CD4-positive, alpha-beta T cell treated with Interleukin-17A for 1 hour (primary cell): Measurements from ENCODE around the gene DDX5.
"Not testable (repeated sequence)": the region's sequence is repeated elsewhere in the genome, so short reads cannot be mapped to it uniquely, and the experiment has no call there.

Experiments
- DNase-seq: peaks from one replicate; pipeline ENCODE4 v3.0.0-alpha.2; 2020

DDX5 gene

DNA sequence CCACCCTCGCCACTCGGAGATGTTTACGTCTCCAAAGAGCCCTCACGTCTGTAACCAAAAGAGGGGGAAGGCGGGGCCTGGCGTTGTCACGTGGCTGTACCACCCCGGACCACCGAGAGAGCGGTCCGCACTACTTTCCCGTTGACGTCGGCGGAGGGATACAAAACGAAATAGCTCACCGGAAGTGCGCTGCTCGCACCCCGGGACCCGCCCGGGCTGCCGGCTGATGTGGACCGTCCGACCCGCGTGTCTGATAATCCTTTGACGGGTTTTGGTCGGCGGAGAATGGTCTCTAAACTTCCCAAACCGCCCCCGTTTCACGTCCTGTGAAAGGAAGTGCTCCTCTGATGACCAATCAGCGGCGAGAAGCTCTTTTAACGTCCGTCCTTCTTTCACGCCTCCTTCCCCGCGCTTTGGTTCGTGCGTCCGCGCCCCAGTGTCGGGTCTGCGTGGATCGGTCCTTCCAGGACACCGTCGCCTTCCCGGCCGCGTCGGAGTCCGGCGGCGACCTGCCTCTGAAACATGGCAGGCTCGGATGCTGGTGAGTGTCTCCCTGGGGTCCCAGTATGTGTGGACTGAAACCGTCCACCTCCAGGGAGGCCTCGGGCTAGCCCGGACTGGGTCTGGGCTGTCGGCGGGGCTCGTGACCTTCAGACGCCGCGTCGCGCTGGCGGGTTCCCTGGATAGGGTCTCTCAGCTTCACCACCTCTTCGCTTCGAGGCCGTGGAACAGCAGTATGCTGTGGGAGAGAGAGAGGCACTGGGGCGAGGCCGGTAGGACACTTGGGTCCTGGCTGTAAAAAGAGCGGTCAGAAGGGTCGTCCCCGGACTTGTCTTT, 705 bp upstream of the DDX5 start, which contains the start of gene CEP95:
CEP95 (plus strand) TSS at position 402 of the 837 bp plus-strand sequence; CDS start at position 523, 121 bp downstream.
- no peak for DNase-seq

DNA sequence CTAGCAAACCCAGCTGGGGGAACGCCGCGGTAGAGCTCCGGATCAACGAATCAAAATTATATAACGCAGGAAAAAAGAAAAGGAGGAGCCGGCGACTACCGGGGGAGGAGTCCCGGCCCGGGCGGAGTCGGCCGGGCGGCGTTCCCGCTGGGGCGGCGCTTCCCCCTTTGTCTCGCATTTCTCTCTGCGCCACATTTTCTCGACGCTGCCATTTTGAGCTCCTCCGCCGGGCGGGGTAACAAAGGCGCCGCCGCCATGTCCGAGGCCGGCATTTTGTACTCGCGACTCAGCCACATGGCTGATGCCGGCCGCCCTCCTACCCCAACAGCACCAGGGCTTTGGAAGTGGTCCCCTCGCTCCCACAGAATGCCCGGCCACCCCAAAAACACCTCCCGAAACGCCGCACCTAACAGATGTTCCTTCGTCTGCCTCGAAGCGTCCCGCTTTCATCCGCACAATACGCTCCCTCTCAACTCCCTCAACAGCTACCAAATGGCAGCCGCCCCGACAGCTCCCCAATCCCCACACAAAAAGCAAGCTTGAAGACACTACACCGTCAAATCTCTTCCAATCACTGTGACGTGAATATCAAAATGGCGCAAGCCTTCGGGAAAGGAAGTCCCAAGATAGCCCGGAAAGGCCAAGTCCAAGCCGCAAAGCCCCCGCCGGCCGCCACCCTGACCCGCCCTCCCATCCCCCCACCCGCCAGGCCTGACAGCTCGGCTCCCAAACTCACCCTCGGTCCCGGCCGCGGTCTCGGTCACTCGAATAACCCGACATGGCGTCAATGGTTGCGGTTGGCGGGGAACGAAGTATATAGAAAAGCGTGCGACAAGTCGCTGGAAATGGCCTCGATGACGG, 519 bp downstream of the DDX5 start:
- peak; percentile 92 for DNase-seq

DNA sequence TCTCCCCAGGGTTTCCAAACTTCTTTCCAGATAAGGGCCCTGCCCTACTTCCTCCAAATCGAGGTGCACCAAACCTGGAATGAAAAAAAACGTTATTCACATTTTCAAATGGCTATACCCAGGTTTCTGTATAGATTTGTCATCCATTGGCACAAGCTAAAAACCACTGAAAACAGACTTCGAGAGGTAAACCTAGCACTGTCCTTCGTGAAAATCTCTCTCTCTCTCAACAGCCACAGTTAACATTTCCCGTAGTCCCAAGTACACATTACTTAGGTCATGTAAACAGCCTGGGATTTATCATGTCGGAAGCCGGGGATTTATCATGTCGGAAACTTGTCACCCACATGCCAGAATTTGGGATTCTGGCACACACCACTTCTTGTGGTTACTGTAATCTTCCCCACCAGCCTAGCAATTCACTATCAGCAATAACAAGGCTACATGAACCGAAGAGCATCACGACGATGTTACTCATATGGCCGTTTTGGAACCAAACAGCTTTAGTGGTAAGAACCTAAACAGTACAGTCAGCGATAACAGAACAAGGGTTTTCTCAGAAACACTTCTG, 1.2 kb downstream of the DDX5 start:
- DNase-seq = no peak

DNA sequence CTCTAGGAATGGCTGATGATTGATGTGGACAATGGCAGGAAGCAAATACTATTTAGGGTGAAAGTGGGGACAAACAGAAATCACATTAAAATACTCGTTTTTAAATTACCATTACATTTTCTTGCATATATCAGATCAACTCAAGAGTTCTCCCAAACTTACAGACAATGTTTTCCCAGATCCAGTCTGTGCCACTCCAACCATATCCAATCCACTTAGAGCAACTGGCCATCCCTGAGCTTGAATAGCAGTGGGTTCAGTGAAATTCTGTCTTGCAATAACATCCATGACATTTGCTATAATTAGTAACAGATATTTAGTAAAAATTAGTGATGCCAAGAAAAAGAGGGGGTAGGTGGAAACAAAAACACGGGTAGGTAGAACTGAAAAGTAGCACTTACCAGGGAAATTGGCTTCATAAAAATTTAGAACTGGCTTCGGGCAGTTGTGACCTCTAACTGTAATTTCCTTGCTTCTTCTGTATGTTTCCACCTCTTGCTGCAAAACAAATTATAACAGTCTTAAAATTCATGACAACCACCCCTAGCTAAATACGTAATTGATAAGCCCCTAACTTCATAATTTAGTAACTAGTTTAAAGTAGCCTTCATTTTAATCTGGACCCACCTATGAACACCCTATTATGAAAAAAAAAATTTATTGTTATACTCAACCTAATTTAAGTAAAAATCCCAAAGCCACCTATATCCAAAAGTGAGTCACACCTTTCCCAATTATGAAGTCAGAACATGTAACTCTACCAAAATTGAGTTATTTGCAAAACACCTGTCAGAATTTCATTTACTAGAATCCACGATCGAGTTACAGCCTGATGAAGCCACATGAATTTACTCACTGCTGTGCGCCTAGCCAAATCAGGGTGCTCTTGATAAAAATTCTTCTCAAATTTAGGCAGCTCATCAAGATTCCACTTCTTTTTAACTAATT, 2.0 kb downstream of the DDX5 start:
- DNase-seq = peak; percentile 14

DNA sequence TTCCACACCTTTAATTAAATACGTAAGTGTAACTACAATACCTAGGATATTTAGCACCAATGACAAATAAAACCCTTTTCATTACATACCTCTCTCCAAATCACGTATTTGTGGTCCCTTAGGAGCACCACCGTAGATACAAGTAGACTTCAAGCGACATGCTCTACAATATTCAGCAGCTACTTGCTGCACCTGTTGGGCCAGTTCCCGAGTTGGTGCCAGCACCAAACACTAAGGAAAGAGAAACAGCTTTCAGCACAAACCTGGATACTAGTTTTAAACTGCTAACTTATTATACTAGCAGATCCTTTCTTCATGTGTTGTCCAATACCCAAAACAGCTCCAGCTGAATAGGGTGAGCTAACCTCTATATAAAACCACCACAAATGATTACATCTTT, 2.7 kb downstream of the DDX5 start:
- peak; percentile 17 for DNase-seq

DNA sequence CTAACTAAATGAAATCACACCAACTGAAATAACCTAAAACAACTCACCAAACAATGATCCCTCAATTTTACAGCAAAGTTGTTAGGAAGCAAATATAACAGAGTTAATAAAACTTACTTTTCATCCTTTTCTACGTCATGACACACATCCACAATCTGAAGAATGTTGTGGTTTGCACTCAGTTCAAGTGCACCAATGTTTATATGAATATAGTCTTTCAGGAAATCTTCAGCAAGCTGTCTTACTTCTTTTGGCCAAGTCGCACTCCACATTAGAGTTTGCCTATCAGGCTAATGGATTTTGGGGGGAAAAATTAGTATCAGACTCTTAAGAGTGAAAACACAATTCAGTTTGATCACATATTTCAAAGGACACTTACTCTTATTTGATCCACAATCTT, 3.3 kb downstream of the DDX5 start:
- DNase-seq = no peak

DNA sequence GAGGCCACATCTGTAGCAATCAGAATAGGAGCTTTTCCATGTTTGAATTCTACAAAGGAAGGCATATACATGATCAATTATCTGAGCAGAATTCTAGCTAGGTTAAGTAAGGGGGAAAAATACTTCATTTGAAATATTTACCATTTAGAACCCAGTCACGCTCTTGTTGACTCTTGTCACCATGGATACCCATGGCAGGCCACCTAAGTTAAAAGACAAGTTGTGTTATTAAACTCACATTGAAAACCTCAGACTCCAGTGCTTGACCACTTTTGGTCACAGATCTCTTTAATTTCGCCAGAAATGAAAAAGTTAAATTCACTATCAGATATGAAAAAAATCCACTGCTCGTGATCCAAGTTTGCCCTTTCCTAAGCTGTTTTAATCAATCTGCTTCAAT, 4.1 kb downstream of the DDX5 start:
- peak; percentile 17 for DNase-seq

DNA sequence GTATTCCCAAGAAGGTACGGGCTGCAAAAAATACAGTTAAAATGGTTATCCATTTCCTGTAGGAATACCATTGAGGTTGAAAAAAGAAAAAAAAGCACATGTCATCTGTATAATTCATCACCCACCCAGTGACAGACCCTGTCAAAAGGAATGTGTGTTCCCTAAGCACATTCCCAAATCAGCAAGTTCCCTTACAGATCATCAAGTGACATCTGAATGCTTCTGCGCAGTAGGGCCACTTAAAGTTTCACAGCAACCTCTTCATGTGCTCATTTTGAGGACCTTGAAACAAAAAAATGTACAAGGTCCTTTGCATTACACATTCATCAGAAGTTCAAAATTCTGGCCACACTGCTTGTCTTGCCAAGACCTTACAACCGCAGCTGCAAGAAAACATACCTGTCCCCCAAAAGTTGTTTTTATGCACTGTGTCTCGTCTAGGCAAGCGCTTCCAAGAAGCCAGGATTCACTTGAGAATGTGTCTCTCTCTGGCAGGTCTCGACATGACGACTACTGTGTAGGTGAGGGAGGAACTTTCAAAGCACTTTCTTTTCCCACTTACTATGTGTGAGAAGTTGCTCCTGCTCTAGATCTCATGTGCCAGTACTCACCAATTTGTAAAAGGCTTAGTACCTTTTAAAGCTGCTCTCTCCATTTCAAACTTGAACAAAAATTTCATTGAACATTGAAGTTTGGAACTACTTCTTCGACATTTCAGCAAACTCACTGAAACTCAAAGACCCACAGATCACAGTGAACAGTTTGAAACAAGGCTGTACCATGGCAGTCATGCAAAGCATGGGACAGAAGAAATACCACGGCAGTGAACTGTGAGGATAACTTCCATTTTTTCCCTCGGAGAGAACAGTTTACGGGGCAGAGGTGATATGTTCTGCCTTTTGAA, 5.0 kb downstream of the DDX5 start:
- peak; percentile 24 for DNase-seq

DNA sequence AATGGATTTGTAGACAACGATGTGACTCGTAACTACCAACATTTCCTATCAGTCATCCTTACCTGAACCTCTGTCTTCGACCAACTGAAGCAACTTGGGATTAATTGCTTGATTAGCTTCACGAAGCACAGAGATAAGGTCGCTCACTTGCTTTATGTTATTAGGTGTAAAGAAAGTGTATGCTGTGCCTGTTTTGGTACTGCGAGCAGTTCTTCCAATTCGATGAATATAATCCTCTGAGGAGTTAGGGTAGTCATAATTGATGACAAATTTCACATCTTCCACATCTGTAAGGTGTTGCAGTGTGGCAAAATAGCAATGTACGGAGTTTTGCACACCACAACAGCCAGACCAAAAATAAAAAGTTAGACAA, 5.6 kb downstream of the DDX5 start:
- peak; percentile 20 for DNase-seq

DNA sequence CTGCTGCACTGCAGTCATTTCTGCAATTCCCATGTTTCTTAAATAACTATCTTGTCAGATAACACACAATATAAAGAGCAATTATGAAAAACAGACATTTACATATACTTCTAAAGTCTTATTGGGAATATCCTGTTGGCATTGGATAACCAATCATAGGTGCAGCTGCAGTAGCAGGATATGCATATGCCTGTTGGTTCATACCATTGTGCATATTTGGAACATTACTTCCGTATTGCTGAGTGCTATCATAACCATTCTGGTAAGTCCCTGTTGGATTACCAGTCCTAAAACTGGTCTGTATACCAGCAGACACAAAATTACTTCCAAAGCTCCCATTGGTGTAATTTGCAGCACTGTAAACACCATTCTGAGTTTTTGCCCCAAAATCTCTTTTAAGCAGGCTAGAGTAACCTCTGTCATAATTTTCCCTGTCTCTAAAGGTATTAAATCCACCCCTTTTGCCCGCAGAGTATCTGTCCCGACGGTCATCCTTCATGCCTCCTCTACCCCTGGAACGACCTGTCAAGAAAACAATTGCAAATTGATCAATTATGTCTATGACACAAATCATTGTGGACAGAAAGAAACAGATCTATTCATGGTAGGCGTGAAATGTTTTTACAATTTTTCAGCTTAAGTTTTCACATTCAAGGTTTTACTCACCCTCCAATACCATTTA, 6.1 kb downstream of the DDX5 start:
- peak; percentile 39 for DNase-seq

DNA sequence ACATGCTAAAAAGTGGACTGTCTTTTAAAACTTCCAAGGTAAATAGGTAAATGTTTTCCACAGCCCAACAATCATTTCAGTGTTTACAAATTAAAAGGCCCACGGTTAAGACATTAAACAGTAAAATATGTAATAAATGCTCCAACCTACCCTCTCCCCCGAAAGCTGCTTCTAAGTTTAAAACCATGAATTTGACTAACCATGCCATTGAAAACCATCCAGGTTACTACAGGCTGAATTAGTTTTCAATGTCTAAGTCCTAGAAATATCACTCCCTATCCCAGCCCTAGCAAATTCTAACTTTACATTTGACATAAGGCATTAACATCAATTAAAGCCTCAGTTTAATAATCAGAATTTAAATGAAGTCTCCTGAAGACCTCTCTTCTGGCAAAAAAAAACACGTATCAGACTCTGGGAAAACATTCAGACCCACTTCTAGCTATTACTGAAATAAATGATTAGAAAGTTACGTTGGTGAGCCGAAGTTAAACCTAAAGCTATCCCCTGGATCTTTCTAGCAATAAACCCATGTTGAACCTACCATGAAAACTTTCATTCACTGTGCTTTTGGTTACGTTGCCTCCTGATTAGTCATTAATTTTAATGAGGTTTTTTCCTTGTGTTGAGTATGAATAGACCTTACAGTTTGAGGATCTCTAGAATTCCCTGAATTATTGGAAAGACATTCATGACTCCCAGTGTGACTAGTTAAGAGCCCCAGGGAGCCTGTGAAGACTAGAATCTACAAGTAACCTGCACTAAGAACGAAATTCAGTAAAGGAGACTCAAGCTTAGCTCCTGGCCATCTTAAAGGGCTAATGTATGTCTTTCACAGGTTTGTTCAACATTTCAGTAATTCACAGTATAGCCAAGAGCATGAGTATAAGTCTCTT, 7.5 kb downstream of the DDX5 start:
- DNase-seq = peak; percentile 37

DNA sequence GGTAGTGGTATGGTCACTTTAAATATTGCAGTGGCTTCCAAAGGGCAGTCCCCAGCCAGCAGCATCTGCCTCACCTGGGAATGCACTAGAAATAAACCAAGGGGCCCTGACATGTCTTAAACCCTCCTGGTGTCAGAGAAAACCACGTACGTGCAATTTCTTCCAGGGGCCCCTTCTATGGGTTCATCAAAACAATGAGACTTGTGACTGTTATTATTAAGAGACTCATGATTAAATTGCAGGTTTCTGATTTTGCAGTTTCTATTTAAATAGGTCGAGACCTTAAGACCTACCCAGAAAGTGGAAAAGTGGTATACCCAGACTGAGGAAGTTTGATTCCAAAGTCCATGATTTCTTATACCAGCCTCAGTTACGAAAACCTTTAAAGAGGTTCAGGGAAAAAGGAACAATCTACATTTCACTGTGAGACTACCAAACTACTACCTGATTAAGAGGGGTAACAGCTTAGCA, 8.5 kb downstream of the DDX5 start:
- no peak for DNase-seq

DNA sequence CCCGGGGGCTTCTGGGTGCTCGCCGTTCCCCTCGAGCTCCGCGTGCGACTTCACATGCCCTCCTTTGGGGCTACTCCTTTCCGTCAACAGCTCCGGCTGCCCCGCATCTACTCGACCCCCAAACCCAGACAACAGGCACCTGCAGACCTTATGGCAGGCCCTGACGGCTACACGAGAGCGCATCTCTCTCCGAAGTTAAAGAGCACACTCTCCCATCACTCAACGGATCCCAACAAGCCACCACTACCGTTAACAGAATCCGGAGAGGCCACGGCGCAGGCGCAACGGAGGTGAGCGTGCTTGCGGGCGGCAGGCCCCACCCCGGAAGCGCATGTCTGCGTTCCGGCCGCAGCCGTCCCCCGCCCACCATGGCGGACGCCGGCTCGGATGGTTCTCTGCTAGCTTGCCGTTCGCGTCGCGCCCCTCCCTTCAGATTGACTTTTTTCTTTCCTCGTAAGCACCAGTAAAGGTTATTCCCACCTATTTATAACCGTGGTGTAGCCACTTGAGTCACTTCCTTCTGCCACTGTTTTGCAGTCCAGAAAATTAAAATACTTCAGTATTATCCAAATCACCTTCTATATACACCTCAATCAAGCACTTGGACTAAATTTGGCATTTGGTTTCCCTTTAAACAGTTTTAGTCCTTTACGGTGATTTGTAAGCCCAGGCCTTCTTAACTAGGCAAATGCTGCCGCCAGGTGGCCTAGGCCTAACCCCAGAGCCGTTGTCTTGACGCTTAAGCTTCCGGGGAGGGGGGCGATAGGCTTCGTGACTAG, 9.1 kb downstream of the DDX5 start, which contains the start of gene POLG2:
POLG2 (minus strand) TSS at position 269 of the 779 bp plus-strand sequence; CDS start at position 183, 86 bp downstream.
- peak; percentile 96 for DNase-seq

DNA sequence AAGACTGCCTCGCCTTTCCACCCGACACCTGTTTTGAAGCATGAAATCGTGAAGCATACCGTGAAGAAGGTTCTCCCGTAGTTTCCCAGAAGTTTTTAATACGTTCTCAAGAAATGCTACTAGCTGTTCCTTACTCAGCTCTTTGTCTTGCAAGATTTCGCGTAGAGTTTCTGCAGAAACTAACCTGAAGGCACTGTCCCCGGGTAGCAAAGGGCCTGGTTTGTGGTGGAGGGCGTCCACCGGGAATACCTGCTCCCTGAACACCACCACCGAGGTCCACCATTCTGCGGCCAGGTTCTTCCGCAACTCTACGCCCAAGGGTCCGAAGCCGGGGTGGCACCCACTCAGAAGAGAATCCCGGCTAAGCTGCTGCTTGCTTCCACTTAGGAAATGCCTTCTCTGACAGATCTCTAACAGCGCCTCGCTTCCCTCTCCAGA, 9.7 kb downstream of the DDX5 start:
- peak; percentile 30 for DNase-seq

DNA sequence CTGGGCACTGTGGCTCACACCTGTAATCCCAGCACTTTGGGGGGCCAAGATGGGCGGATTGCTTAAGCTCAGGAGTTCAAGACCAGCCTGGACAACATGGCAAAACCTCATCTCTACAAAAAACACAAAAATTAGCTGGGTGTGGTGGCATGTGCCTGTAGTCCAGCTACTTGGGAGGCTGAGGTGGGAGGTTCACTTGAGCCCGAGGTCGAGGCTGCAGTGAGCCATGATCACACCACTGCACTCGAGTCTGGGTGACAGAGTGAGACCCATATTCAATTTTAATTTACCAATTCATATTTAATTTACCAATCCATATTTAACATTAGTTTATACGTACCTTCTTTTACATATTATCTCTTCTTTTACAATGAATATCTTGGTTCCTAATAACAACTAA, 10.8 kb downstream of the DDX5 start:
- not testable (repeated sequence) for DNase-seq

DNA sequence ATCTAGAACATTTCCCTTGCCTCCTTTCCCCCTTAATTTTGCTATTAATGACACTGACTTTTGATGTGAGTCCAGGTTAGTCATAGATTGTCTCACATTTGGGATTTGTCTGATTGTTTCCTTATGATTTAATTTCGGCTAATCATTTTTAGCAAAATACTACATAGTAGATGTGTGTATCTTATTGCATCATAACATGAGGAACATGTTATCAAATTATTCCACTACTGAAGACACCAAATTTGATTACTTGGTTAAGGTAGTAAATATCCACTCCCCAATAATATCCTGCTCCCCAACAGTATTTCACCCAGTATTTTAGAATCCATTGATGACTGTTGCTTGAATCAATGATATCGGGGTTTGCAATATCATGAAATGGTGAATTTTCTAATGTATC, 12.0 kb downstream of the DDX5 start:
- no peak for DNase-seq

DNA sequence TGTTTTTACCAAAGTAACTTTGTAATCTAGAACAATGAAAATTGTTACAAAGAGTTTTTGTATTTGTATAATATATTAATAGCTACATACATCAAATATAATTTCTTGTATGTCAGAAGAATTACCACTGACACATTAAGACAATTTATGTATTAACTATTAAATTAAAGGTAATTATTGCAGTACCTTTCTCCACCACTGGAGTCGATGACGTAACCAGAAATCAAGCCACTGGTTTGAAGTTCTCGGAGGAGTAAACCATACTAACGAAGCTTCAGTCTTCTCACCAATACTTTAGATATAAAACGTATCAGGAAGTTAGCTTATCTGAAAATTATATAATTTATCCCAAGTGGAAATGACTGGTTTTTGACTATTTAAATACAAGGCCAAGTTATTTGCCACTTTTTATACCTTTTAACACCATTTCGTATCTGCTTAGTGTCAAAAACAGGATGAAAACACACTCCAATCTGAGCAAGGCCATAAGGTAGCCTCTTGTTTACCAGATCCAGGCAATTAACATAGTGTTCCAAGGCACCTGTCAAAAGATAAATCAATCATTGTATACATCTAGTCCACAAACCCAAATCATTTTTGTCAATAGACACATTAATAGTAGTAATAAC, 13.5 kb downstream of the DDX5 start:
- DNase-seq = peak; percentile 80

DNA sequence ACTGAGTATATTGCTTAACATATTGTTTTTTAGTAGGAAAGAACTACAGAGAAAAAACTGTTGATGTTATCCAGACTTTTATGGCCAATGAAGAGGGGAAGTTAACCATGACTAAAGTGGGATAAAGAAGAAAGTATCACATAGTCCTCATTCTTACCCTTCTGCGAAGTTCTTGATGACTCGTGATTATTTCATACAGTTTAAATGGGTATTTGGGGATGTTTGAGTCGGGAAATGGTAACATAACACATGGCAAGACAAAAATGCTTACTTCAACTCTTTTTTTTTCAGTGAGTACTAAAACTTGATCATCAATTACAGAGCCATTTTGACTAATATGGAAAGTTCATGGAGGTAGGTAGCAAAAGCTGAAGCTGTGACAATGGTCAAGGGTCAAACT, 14.1 kb downstream of the DDX5 start:
- DNase-seq = no peak
